NCI-H82 treated with DMSO at 0.1 percent for 48 hours (cell line): ENCODE results near the gene RGS6.
A peak's percentile ranks its signal among the peaks of the same experiment; 100 is the strongest.

ENCODE experiments used
- DNase-seq: peaks from one replicate; lab custom pipeline; 2025; ENCODE audit not compliant: unreplicated experiment; lab: John Stamatoyannopoulos, UW

The RGS6 gene

DNA sequence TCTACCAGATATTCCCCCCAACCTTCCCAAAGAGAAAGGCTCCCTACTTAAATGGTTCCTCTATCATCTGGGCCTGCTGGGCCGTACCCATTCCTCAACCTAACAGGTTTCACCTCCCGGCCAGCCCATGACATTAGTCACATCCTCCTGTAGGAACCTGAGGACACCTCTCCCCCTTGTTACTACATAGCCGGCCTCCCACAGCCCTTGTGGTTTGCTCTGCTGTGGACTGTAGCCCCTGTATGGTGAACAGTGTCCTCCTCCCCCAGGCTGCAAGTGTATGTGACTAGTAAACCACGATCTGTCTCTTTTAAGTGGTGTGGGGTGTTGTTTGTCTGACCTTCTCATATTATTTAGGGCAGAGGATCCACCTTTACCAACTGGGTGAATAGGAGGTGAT lies 371.7 kb downstream of the RGS6 start:
- no peak for DNase-seq

DNA sequence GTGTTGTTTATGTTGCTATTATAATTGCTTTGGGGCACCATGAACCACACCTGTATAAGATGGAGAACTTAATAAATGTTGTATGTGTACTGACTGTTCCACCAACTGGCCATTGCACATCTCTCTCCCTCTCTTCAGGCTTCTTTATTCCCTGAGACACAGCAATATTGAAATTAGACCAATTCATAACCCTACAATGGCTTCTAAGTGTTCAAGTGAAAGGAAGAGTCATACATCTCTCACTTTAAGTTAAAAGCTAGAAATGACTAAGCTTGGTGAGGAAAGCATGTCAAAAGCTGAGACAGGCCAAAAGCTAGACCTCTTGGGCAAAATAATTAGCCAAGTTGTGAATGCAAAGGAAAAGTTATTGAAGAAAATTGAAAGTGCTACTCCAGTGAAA lies 373.3 kb downstream of the RGS6 start:
- DNase-seq: no peak

GRCh38 chr14:72308967-72309485 lies 376.8 kb downstream of the RGS6 start:
- DNase-seq: no peak

GRCh38 chr14:72311116-72311515 lies 378.9 kb downstream of the RGS6 start:
- DNase-seq: no peak

GRCh38 chr14:72311516-72311915 lies 379.3 kb downstream of the RGS6 start:
- DNase-seq: no peak

DNA sequence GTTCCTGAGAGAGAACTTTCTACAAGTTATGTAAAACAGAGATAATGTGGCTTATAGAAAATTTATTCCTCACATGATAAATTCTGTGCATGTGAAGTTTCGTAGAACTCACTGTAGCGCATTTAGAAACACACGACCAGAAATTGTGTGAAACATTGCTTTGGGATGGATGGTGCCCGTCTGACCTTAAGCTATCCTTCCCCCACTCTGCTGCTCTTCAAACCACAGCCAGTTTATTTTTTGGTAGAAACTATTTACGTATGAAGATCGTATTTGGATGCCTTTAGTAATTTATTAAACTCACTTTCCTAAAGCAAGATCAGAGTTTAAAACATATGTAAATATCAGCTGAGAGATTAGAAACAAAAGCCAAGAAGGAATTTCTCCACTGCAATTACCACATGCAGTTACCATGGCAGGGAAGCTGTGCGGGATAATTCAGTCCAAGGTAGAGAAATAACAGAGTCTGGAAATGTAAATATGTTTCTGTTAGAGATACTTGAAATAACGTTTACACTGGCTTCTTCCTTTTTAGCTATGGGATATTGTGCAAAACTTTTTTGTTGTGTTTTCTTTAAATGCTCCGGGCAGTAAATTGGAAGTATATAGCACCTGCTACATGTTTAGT lies 382.7 kb downstream of the RGS6 start:
- no peak for DNase-seq

DNA sequence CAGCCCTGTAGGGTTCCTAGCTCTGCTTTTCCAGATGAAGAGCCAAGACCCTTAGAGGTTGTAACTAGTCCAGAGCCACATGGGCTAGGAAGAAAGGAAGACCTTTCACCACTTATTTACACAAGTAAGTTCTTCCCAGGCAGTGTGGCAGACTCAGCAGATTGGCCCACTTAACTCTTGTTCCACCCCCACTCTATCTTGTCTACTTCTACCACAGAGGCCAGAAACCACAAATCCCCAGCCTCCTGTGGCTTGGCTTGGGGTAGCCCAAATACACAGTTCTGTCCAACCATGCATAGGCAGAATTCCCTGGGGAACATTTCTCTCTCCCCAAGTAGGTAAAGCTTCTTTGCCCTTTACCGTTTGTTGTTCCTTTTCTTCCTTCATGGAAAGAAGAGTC lies 383.5 kb downstream of the RGS6 start:
- DNase-seq: no peak

DNA sequence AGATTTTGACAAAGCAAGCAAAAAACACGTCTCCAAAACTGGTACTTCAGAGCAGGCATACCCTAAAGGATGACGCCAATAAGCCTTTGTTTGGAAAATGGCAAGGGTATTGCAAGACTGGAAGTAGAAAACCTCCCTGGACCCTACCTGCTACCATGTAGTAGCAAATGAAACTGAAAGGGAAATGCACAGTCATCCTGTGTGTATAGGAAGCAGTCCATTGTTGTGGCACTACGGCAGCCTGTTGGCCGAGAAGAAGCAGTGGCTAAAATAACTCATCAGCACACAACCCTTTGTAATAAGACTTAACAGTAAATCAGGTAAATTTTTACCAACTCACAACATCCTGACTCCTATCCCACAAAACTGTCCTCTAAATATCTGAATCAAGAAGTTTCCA lies 386.4 kb downstream of the RGS6 start:
- DNase-seq: no peak

DNA sequence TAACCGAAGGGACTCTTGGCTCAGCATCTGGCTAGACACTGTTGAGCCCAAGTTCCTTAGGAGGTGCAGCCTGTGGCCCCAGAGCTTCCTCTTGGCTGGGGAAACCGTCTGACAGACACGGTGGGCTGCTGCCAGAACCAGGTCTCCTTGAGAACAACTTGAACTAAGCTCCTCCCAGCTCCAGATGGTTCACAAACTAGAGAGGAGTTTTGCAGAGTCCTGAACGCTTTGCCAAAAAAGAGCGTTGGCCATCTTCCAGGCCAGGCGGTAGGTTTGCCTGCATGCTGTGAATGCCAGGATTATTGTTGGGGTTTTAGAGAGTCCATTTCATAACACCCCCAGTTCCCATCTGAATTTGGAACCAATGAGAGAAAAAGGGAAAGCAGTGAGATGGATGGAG lies 399.8 kb downstream of the RGS6 start:
- DNase-seq: no peak

DNA sequence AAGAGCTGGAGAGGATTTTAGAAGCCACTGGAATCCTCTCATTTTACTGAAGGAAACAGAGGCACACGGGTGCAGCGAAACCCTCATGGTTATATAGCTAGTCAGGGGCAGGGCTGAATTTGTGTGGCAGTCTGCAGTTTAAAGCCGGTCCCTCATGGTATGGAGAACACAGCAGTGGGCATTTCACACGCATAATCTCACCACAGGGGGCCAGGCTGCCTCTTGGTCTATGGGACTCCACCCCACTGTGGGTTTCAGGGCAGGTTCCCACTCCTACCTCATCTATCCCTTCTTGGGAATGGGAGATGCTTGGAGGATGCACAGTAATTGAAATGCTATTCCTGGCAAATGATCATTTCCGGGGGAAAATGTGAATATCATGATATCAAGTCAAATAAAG lies 400.6 kb downstream of the RGS6 start:
- no peak for DNase-seq

DNA sequence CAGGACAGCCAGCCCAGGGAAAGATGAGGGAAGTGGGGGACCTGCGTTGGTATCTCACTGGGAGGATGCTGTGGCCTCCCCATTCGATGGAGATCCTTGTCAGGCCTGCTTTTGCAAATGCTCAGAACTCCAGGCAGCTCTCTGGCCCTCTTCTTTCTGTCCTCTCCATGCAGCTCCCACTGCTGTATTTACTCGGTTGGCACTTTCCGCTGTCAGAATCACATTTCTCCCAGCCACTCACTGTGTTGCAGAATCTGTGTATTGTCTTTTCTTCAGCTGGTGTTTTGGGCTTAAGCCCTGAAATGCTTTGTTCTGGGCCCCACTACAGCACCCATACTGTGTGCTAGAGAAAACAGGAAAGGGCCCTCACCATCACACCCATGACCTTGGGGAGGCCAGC lies 401.1 kb downstream of the RGS6 start:
- DNase-seq: no peak

- DNase-seq: no peak
These were observed 404.2 kb downstream of the RGS6 start for GRCh38 chr14:72336311-72336980.

- DNase-seq: no peak
These were observed 409.0 kb downstream of the RGS6 start for GRCh38 chr14:72341237-72341636.

GRCh38 chr14:72341686-72342085 lies 409.5 kb downstream of the RGS6 start:
- no peak for DNase-seq

DNA sequence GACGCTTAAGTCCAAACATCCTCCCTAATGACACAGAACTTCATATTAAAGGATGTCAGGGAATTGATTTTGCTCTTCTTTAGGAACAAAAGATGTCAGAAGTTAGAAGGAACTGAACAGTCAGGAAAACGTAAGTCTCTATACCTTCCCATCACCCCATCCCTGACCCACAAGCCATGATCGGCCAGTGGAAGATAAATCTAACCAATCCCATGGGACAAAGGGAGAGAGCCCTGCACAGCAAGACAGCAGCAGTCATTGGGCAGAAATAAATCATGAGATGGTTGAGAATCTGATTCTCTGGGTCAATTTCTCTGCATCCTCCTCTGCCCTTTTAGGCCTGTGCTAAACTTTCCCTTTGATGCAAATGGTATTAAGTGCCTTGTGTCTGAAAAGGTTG lies 414.9 kb downstream of the RGS6 start:
- peak; percentile 23 for DNase-seq

DNA sequence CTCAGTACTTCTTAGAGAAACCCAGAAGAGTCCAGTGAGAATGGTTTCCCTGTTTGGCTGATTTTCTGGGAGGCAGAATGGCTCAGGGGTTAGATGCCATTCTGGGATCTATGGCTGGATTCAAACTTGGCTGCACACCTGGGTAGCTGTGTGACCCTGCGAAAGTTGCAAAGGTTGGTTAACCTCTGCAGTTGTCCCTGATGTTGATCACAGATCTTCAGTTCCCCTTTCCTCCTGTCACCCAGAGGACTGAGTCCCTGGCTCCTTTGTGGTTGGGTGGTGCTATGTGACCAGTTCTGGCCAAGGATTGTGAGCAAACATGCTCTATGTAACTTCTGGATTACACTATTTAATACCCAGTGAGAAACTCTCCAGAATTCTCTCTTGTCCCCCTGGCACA lies 418.0 kb downstream of the RGS6 start:
- no peak for DNase-seq

DNA sequence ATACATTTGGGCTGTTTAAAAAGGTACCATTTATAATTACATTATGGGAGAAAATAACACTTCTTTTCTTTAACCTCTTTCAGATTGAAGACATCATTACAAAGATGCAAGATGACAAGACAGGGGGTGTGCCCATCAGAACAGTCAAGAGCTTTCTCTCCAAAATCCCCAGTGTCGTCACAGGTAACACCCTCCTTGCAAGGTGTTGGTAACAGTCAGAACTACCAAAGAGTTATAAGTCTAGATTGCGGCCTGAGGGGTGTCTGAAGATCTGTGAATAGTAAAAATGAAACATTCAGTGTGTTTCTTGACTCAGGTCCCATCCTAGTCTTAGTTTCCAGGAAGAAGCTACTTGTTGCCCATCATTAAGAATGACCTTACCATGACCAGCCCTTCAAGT lies 419.8 kb downstream of the RGS6 start:
- no peak for DNase-seq

DNA sequence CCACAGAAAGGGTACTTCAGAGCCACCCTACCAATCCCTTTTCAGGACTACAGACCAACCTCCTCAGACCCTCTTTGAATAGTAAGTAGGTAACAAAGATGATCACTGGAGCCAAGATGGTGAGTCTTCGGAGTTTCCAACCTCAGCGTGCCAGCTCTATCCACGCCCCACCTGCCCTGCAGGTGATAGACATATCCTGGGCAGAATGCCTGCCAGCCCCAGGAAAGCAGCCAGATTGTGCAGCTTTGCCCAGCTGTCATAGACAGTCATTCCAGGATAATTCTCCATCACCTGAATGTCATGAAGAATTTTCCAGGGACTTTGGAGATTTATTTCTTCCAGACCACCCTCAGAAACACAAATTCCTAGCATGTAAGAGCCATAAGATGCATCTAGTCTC lies 434.4 kb downstream of the RGS6 start:
- DNase-seq: no peak

- no peak for DNase-seq
These were observed 436.9 kb downstream of the RGS6 start for GRCh38 chr14:72369106-72369505.

- no peak for DNase-seq
These were observed 444.8 kb downstream of the RGS6 start for GRCh38 chr14:72377016-72377415.

DNA sequence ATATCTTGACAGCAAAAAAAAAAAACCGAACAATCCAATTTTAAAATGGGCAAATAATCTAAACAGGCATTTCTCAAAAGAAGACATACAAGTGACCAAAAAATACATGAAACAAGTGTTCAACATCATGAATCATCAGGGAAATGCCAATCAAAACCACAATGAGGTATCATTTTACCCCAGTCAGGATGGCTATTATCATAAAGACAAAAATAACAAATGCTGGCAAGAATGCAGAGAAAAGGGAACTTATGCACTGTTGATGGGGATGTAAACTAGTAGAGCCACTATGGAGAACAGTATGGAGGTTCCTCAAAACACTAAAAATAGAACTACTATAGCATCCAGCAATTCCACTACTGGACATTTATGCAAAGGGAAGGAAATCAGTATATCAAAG lies 448.2 kb downstream of the RGS6 start:
- DNase-seq: no peak

GRCh38 chr14:72383865-72384264 lies 451.6 kb downstream of the RGS6 start:
- no peak for DNase-seq

DNA sequence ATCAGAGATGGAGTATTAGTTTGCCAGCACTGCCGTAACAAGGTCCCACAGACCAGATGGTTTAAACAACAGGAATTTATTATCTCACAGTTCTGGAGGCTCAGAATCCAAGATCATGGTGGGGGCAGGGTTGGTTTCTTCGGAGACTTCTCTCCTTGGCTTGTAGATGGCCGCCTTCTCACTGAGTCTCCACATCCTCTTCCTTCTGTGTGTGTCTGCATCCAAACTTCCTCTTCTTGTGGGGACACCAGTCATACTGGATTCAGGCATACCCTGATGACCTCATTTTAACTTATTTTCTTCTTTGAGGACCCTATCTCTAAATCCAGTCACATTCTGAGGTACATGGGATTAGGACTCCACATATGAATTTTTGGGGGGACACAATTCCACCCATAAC lies 455.5 kb downstream of the RGS6 start:
- DNase-seq: no peak
